Transverse colon (tissue), 3 donors: ENCODE measurements around the gene ZNF681.

Source experiments
- CTCF ChIP-seq, 5 experiments: fragments of 200-600 bp in 3 of 5; fragments of 450-650 bp in 2 of 5; sonication (generic) in 3 of 5; IDR thresholded peaks; 1 replicate in 2 of 5; 2 replicates in 3 of 5; pipeline ENCODE4 v1.5.1; 2016 to 2017; ENCODE audit warnings: antibody characterized with exemption in 5 of 5, inconsistent platforms in 3 of 5, mild to moderate bottlenecking in 2 of 5, moderate library complexity in 1 of 5
- EP300 ChIP-seq: sonication (generic); formaldehyde crosslinking; IDR thresholded peaks from one replicate; pipeline ENCODE4 v1.6.1; 2017; ENCODE audit warnings: antibody characterized with exemption, low read depth

DNA sequence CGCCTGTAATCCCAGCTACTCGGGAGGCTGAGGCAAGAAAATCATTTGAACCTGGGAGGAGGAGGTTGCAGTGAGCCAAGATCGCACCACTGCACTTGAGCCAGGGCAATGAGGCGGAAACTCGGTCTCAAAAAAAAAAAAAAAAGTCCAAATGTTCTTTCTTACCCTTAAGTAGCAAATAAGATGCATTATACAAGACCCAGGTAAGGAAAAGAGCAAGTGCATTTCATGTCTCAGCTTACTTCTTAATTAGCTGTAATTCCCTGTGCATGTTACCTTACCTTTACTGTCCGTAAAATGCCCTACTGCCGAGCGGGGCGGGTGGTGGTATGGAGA is 3.8 kb upstream of the ZNF681 start:
- no peak for TF ChIP-seq EP300
- TF ChIP-seq CTCF (IDR thresholded peaks at IDR 0.05), result no peak
